Measurements from ENCODE around the gene AFG1L.

DNA sequence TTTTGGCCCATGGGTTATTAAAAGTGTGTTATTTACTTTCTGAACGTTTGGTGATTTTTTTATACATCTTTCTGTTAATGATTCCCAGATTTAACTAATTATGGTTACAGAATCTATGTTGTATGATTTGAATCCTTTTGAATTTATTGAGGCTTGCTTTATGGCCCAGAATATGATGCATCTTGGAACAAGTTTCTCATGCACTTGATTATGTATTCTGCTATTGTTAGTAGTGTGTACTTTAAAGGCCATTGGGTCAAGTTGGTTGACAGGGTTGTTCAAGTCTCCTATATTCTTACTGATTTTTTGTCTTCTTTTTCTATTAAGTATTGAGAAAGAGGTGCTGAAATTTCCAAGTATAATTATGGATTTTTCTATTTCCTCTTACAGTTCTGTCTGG lies 160.8 kb downstream of the AFG1L start:
- TF ChIP-seq, protein P1, sequence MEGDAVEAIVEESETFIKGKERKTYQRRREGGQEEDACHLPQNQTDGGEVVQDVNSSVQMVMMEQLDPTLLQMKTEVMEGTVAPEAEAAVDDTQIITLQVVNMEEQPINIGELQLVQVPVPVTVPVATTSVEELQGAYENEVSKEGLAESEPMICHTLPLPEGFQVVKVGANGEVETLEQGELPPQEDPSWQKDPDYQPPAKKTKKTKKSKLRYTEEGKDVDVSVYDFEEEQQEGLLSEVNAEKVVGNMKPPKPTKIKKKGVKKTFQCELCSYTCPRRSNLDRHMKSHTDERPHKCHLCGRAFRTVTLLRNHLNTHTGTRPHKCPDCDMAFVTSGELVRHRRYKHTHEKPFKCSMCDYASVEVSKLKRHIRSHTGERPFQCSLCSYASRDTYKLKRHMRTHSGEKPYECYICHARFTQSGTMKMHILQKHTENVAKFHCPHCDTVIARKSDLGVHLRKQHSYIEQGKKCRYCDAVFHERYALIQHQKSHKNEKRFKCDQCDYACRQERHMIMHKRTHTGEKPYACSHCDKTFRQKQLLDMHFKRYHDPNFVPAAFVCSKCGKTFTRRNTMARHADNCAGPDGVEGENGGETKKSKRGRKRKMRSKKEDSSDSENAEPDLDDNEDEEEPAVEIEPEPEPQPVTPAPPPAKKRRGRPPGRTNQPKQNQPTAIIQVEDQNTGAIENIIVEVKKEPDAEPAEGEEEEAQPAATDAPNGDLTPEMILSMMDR (IDR thresholded peaks at IDR 0.05; ENCODE audit: low read depth, low read length) = no peak
- no peak for TF ChIP-seq EZH2phosphoT487 (IDR thresholded peaks at IDR 0.05; ENCODE audit: low read depth)

All from OCI-LY3 (cell line).